Measurements from ENCODE around the gene TNFSF15.

Gene TNFSF15

DNA sequence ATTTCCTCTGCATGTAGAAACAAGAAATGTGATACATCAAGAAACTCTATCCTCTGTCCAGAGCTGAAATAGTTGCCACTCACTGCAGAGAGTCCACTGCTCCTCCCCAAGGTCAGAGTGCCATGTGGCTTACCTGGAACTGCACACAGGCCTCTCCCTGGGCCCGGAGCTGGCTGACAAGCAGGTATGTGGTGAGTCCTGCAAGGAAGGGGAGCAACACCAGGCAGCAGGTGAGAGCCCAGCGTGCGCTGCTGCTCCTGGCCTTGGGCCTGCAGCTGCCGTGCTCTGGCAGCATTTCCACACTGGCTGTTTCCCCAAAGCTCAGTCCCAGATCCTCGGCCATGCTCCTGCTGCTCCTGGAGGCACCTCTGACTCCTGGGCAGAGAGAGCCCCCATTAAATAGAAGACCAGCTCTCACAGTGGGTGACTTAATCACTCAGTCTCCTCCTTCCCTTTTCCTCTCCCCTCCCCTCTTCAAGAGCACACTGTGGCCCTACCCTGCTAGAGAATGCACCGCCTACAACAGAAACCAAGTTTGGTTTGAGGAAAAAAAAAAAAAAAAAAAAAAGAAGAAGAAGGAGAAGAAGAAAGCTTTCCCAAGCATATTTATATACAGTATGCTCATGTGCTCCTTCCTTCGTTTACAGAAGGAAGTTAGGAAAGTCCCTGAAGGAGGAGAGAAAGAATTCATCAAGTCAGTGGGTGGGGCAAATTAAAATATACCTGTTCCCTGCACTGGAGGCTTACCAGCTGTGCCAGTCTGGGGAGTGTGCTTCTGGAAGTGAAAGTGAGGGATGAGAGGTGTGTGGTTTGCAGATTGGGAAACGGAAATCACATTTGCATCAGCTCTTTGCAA lies at the start of gene TNFSF15:
TSS of gene TNFSF15 (minus strand) at position 370 of the 856 bp plus-strand sequence. CDS start at position 343, 27 bp downstream.
- Histone ChIP-seq H3K27me3 (ENCODE audit: control insufficient read depth, insufficient read depth, low read length) (no peaks in the 10 kb centered on the region), H3K27ac (ENCODE audit: low read depth, low read length) (no peak within 1 kb of the TSS), H3K9ac (ENCODE audit: low read length) (no peak within 1 kb of the TSS), H3K4me1 (ENCODE audit: control insufficient read depth, insufficient read depth, low read length) (peaks cover 3% of the 10 kb centered on the region), H3K4me3 (ENCODE audit: low read length) (peak within 1 kb of the TSS; percentile 21), H3K36me3 (ENCODE audit: control insufficient read depth, insufficient read depth, low read length) (no peaks in the 10 kb centered on the region)

GRCh38 chr9:114855488-114855887 lies 49.6 kb upstream of the TNFSF15 start:
- Histone ChIP-seq H3K9ac (ENCODE audit: low read length) (no peak overlapping the region), H3K4me1 (ENCODE audit: control insufficient read depth, insufficient read depth, low read length) (no peaks in the 10 kb centered on the region), H3K27ac (ENCODE audit: low read depth, low read length) (no peak overlapping the region), H3K27me3 (ENCODE audit: control insufficient read depth, insufficient read depth, low read length) (no peaks in the 10 kb centered on the region), H3K36me3 (ENCODE audit: control insufficient read depth, insufficient read depth, low read length) (no peaks in the 10 kb centered on the region), H3K4me3 (ENCODE audit: low read length) (no peak overlapping the region)

DNA sequence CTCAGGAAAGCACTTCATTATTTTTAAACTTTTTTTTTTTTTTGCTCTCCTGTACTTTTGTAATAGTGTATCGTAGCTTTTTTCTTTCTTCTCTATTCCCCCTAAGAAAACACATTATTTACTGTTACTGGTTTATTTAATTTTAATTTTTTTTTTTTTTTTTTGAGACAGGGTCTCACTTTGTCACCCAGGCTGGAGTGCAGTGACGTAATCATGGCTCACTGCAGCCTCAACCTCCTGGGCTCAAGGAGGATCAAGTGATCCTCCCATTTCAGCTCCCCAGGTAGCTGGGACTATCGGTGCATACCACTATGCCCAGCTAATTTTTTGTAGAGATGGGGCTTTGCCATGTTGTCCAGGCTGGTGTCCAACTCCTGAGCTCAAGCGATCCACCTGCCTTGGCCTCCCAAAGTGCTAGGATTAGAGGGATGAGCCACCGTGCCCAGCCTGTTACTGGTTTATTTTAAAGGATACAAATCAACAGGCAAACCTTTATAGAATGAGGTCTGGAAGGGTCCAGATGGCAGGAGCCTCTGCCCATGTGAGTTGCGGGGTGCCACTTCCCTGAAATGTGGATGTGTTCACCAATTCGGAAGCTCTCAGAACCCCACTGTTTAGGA lies 49.0 kb upstream of the TNFSF15 start:
- Histone ChIP-seq H3K27ac (ENCODE audit: low read depth, low read length) (no peak overlapping the region), H3K27me3 (ENCODE audit: control insufficient read depth, insufficient read depth, low read length) (no peaks in the 10 kb centered on the region), H3K4me1 (ENCODE audit: control insufficient read depth, insufficient read depth, low read length) (no peaks in the 10 kb centered on the region), H3K4me3 (ENCODE audit: low read length) (no peak overlapping the region), H3K36me3 (ENCODE audit: control insufficient read depth, insufficient read depth, low read length) (no peaks in the 10 kb centered on the region), H3K9ac (ENCODE audit: low read length) (no peak overlapping the region)

GRCh38 chr9:114853071-114853855 lies 47.4 kb upstream of the TNFSF15 start:
- Histone ChIP-seq H3K27me3 (ENCODE audit: control insufficient read depth, insufficient read depth, low read length) (no peaks in the 10 kb centered on the region), H3K9ac (ENCODE audit: low read length) (no peak overlapping the region), H3K27ac (ENCODE audit: low read depth, low read length) (no peak overlapping the region), H3K36me3 (ENCODE audit: control insufficient read depth, insufficient read depth, low read length) (no peaks in the 10 kb centered on the region), H3K4me1 (ENCODE audit: control insufficient read depth, insufficient read depth, low read length) (no peaks in the 10 kb centered on the region), H3K4me3 (ENCODE audit: low read length) (no peak overlapping the region)

- no peak overlapping the region for H3K4me3 ChIP-seq (ENCODE audit: low read length)
- H3K27ac ChIP-seq (ENCODE audit: low read depth, low read length) = no peak overlapping the region
- no peaks in the 10 kb centered on the region for H3K27me3 ChIP-seq (ENCODE audit: control insufficient read depth, insufficient read depth, low read length)
- H3K9ac ChIP-seq (ENCODE audit: low read length) = no peak overlapping the region
- no peaks in the 10 kb centered on the region for H3K4me1 ChIP-seq (ENCODE audit: control insufficient read depth, insufficient read depth, low read length)
- H3K36me3 ChIP-seq (ENCODE audit: control insufficient read depth, insufficient read depth, low read length) = no peaks in the 10 kb centered on the region
Measured at GRCh38 chr9:114852050-114852594, 46.3 kb upstream of the TNFSF15 start.

DNA sequence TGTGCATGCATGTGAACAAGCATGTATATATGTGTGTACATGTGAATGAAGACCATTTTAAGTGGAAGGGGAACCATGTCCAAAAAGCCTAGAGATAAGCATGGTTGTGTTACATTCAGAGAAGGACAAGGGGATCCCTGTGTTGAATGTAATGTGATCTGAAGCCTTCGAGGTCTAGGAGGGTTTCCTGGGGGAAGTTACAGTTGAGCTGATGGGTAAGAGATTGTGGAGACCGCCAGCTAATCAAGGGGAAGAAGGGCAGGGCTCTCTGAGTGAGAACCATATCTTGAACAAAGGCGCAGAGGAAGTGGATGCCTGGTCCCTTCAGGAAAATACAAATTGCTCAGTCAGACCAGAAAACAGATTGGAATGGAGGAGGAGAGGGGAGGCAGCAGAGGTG lies 45.5 kb upstream of the TNFSF15 start:
- Histone ChIP-seq H3K4me3 (ENCODE audit: low read length) (no peak overlapping the region), H3K27me3 (ENCODE audit: control insufficient read depth, insufficient read depth, low read length) (no peaks in the 10 kb centered on the region), H3K27ac (ENCODE audit: low read depth, low read length) (no peak overlapping the region), H3K36me3 (ENCODE audit: control insufficient read depth, insufficient read depth, low read length) (no peaks in the 10 kb centered on the region), H3K9ac (ENCODE audit: low read length) (no peak overlapping the region), H3K4me1 (ENCODE audit: control insufficient read depth, insufficient read depth, low read length) (no peaks in the 10 kb centered on the region)

- no peak overlapping the region for H3K4me3 ChIP-seq (ENCODE audit: low read length)
- no peak overlapping the region for H3K27ac ChIP-seq (ENCODE audit: low read depth, low read length)
- no peaks in the 10 kb centered on the region for H3K4me1 ChIP-seq (ENCODE audit: control insufficient read depth, insufficient read depth, low read length)
- H3K9ac ChIP-seq (ENCODE audit: low read length) = no peak overlapping the region
- no peaks in the 10 kb centered on the region for H3K27me3 ChIP-seq (ENCODE audit: control insufficient read depth, insufficient read depth, low read length)
- H3K36me3 ChIP-seq (ENCODE audit: control insufficient read depth, insufficient read depth, low read length) = no peaks in the 10 kb centered on the region
Measured at GRCh38 chr9:114850871-114851270, 45.0 kb upstream of the TNFSF15 start.

DNA sequence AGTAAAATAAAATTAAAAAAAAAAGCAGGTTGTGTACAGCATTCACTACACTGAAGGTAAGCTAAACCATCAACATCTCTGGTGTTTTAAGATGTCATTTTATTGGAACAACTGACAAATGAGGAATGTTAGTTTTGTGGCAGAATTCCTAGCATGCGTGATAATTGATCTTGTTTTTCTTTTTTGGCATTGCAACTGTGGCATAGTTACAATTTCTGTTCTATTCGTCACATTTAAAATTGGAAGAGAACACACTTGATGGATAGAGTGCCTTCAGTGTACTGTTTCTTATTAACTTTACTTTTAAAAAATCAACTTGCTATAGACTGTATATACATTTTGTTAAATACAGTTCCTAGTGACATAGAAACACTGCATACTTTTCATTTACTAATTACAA lies 43.6 kb upstream of the TNFSF15 start:
- Histone ChIP-seq H3K9ac (ENCODE audit: low read length) (no peak overlapping the region), H3K27me3 (ENCODE audit: control insufficient read depth, insufficient read depth, low read length) (no peaks in the 10 kb centered on the region), H3K4me3 (ENCODE audit: low read length) (no peak overlapping the region), H3K36me3 (ENCODE audit: control insufficient read depth, insufficient read depth, low read length) (no peaks in the 10 kb centered on the region), H3K4me1 (ENCODE audit: control insufficient read depth, insufficient read depth, low read length) (no peaks in the 10 kb centered on the region), H3K27ac (ENCODE audit: low read depth, low read length) (no peak overlapping the region)

DNA sequence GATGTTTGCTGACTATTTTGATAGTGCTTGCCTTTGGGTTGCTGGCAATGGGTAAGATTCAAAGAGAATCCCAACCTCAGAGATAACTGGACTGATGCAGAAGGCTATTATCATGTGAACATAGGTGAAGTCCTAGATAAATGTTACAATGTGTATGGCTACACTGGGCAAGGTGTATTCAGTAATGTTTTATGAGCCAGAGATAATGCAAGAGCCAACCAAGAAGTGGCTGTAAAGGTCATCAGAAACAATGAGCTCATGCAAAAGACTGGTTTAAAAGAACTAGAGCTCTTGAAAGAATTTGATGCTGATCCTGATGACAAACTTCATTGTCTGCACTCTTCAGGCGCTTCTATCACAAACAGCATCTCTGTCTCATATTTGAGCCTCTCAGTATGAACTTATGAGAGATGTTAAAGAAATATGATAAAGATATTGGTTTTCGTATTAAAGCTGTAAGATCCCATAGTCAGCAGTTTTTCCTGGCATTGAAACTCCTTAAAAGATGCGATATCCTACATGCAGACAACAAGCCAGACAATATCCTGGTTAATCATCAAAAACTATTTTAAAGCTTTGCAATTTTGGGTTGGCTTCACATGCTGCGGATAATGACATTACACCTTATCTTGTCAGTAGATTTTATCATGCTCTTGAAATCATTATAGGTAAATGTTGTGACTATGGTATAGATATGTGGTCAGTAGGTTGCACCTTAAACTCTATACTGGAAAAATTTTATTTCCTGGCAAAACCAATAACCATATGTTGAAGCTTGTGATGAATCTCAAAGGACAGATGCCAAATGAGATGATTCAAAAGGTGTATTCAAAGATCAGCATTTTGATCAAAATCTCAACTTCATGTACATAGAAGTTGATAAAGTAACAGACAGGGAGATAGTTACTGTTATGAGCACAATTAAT lies 41.9 kb upstream of the TNFSF15 start:
- H3K27me3 ChIP-seq (ENCODE audit: control insufficient read depth, insufficient read depth, low read length) = no peaks in the 10 kb centered on the region
- no peak overlapping the region for H3K4me3 ChIP-seq (ENCODE audit: low read length)
- H3K4me1 ChIP-seq (ENCODE audit: control insufficient read depth, insufficient read depth, low read length) = no peaks in the 10 kb centered on the region
- H3K9ac ChIP-seq (ENCODE audit: low read length) = no peak overlapping the region
- H3K27ac ChIP-seq (ENCODE audit: low read depth, low read length) = no peak overlapping the region
- H3K36me3 ChIP-seq (ENCODE audit: control insufficient read depth, insufficient read depth, low read length) = no peaks in the 10 kb centered on the region

- no peak overlapping the region for H3K4me3 ChIP-seq (ENCODE audit: low read length)
- no peaks in the 10 kb centered on the region for H3K4me1 ChIP-seq (ENCODE audit: control insufficient read depth, insufficient read depth, low read length)
- no peak overlapping the region for H3K27ac ChIP-seq (ENCODE audit: low read depth, low read length)
- no peaks in the 10 kb centered on the region for H3K27me3 ChIP-seq (ENCODE audit: control insufficient read depth, insufficient read depth, low read length)
- H3K9ac ChIP-seq (ENCODE audit: low read length) = no peak overlapping the region
- no peaks in the 10 kb centered on the region for H3K36me3 ChIP-seq (ENCODE audit: control insufficient read depth, insufficient read depth, low read length)
Measured at GRCh38 chr9:114845373-114845772, 39.5 kb upstream of the TNFSF15 start.

- Histone ChIP-seq H3K27ac (ENCODE audit: low read depth, low read length) (no peak overlapping the region), H3K36me3 (ENCODE audit: control insufficient read depth, insufficient read depth, low read length) (no peaks in the 10 kb centered on the region), H3K4me3 (ENCODE audit: low read length) (no peak overlapping the region), H3K4me1 (ENCODE audit: control insufficient read depth, insufficient read depth, low read length) (no peaks in the 10 kb centered on the region), H3K27me3 (ENCODE audit: control insufficient read depth, insufficient read depth, low read length) (no peaks in the 10 kb centered on the region), H3K9ac (ENCODE audit: low read length) (no peak overlapping the region)
Measured at GRCh38 chr9:114844766-114845165, 38.9 kb upstream of the TNFSF15 start.

Data from rectal smooth muscle tissue (tissue), 1 donor.